GM19023 (cell line): ENCODE measurements around the gene HECTD2.
"Not testable (repeated sequence)": the region's sequence is repeated elsewhere in the genome, so short reads cannot be mapped to it uniquely, and the experiment has no call there.

Source experiments
- ATAC-seq: cut with Tn5 transposase; IDR thresholded peaks from one replicate; pipeline ENCODE4 v1.9.1; 2021; ENCODE audit warnings: mild to moderate bottlenecking, moderate library complexity; ENCODE audit not compliant: unreplicated experiment

HECTD2 gene

GRCh38 chr10:91472911-91473310 lies 62.8 kb downstream of the HECTD2 start:
- no peak for ATAC-seq

DNA sequence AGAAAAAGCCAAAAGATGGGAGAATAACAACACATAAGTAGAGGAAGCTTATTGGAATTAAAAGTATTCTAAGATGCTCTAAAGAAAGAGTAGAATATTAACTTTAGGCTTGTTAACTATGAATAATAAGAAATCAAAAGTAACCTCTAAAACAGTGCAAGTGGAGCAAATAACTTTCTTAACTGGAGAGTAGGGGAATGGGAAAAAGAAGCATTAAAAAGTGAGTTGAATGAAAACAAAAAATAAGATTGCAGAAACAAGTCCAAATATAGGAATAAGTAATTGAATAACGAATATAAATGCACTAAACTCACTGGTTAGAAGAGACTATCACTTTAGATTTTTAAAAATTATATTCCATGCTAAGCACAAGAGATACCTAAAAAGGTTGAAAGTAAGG lies 63.9 kb downstream of the HECTD2 start:
- no peak for ATAC-seq

GRCh38 chr10:91477236-91477635 lies 67.1 kb downstream of the HECTD2 start:
- no peak for ATAC-seq

GRCh38 chr10:91479583-91479982 lies 69.4 kb downstream of the HECTD2 start:
- ATAC-seq: no peak

GRCh38 chr10:91487911-91488582 lies 77.9 kb downstream of the HECTD2 start:
- ATAC-seq: no peak

- ATAC-seq: no peak
These were observed 83.2 kb downstream of the HECTD2 start for GRCh38 chr10:91493313-91493712.

DNA sequence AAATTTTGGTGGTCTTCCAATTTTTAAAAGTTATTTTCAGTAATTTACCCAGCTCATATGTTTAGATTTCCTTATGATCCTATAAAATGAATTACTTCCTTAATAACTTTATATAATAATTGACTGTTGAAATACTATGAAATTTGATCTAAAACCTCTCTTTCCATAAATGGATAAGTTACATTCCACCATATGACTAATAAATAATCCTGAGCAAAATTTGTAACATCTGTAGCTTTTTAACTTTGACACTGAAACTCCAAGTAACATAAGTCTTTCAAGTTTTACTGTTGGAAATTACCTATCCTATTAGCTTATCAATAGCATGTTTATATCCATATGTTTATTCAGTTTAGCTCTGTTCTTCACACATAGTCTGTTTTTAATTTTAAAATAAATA lies 85.3 kb downstream of the HECTD2 start:
- ATAC-seq: no peak

DNA sequence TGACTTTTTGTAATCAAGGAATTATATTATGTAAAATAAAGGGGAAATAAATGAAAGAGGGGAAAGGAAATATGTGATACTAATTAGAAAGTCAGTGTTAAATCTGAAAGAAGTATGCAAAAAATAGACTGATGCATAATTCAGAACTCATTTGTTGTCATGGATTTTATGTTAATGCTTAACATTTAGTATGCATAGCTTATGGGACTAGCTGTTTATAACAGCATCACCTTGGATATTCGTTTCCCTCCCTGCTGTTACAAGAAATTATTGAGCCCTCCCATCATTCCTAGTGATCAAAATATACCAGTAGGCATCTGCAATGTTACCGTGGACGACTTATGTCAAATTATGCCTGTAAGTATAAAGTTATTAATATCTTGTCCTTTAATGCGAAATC lies 85.9 kb downstream of the HECTD2 start:
- ATAC-seq: no peak

DNA sequence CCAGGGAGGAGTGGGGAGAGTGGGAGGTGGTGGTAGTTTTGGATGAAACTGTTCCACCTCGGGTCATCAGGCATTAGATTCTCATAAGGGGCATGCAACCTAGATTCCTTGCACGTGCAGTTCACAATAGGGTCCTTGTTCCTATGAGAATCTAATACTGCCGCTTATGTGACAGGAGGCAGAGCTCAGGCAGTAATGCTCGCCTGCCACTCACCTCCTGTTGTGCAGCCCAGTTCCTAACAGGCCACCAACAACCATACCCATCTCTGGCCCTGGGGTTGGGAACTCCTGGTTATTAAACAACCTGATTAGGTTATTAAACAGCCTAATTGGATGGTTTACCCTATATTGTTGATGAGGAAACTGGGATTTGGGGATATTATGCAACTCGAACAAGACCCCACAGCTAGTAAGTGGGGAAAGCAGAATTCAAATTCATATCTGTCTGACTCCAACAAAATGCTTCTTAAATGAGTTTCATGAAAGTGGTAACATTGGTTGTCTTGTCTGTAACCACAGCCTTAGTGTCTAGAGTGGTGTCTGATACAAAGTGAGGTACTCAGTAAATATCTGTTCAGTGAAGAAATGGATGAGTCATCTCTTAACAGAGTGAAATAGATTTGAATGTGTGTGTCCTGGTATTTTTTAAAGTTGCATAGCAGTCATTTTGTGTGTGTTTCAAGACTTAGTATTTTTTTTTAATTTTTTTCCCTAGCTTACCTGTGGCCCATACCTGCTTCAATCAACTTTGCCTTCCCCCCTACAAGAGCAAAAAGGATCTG lies 101.6 kb downstream of the HECTD2 start:
- no peak for ATAC-seq

DNA sequence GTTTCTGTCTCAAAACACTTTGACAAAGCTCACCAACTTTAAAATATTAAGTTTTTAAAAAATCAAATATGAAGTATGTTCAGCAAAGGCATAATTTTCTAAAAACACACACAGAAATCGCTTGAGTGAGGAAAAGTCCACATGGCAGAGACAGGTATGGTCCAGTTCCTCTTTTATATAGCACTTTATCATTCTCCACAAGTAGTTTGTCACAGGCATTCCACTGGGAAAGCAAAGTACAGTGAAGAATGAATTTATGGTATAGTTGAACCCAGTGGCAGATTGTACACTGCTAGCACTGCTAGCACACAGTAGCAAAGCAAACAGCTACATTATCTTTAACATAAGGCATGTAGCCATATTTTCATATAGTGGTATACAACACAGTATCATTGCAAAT lies 102.3 kb downstream of the HECTD2 start:
- ATAC-seq: no peak

DNA sequence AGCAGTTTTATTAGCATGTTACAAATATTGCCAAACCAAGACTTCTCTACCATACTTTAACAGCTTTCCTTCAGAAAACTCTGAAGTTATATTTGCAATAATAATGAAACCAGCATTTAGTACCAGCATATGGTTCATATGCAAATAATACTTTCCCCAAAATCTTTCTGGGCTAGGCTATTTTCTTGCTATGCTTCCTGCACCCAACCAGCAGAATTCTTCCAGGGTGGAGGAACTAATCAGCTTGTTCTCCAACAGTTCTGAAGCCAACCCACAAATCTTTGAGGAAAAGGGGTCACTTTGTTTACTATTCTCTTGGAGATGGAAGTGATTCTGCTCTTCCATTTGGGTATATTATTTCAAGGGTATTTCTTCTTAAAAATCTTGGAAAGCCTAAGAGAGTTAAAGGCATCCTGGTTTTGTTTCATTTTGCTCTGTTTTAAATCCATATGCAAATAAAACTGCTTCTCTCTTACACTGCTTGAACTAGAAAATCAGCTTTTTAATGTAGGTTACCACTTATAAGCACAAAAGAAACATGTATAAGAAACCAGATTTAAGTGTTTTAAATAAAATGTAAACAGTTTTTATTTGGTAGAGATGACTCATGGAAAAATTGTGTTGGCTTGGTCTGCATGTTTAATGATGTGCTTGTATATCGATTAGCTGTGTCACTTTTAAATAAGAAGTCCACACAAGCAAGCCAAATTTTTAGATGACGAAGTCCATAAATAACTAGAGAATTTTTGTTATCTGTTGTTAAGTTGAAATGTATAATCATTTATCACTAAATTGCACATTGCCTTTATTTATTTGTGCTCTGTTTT lies 103.7 kb downstream of the HECTD2 start:
- no peak for ATAC-seq

- ATAC-seq: no peak
These were observed 104.6 kb downstream of the HECTD2 start for GRCh38 chr10:91514787-91515186.

DNA sequence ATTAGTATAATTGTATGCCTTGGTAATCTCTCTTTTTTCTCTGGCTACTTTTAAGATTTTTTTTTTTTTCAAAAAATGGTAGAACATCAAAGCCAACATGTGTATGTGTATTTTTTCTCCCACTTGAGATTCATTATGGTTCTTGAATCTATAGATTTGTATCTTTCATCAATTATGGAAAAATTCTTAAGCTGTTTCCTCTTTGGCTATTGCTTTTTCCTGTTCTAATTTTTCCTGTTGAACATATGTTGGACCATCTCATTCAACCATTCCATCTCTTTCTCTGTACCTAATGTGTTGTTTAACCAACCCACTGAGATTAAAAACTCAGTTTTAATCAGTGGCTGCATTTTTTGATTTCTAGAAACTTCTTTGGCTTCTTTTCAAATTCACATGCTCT lies 107.2 kb downstream of the HECTD2 start:
- no peak for ATAC-seq

GRCh38 chr10:91519899-91520514 lies 109.9 kb downstream of the HECTD2 start:
- no peak for ATAC-seq

- no peak for ATAC-seq
These were observed 110.5 kb downstream of the HECTD2 start for GRCh38 chr10:91520661-91521060.

GRCh38 chr10:91521439-91521838 lies 111.3 kb downstream of the HECTD2 start:
- no peak for ATAC-seq

DNA sequence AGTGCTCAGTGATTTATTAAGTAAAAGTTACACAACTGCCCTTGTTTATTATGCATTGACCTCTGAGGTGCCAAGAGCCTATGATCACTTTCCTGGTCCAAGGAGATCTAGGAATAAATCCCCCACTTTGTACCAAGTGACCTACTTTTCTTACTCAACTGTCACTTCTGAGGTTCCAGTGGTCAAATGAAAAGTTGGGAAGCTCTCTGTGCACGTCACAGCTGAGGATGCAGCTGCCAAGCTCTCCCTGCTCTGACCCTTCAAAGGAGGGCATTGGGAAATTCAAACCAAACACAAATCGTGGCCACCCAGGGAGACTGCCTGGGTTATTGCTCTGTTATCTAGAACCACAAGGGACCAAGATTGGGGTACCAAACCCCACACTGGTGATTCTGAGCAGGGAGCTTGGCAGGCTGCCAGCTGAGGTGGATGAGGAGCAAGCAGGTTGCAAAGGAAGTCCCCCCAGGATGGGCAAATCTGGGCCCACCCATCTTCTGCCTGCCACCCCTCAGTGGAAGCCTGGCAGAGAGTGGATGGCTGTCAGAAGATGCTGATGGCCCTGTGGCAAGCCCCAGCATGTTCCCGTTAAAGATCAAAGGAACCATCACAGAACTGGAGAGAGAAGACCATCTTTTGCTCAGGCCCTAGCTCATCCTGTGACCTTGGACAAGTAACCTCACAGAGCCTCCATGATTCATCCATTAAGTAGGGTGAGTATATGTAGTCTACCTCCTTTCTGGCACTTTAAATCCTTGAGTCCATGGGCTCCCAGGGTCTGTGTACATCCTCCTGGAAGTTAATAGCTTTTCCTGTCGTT lies 116.0 kb downstream of the HECTD2 start:
- ATAC-seq: no peak

- no peak for ATAC-seq
These were observed 117.9 kb downstream of the HECTD2 start for GRCh38 chr10:91528080-91528479.

DNA sequence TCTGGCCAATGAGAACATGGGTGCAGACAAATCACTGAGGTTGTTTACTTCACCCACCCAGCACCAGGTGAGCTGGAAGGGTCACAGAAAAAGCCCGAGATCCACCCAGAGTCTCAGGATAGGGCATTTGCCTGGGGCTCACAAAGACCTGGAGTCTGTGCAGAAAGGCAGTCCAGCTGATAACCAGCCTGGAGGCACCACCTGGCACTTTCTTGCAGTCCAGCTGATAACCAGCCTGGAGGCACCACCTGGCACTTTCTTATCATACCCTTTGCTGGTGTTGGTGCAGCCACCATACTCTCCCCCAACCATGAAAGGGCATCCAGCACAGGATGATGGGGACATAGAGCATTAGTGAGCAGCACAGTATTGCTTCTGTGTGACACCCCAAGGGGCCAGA lies 118.6 kb downstream of the HECTD2 start:
- ATAC-seq: no peak

DNA sequence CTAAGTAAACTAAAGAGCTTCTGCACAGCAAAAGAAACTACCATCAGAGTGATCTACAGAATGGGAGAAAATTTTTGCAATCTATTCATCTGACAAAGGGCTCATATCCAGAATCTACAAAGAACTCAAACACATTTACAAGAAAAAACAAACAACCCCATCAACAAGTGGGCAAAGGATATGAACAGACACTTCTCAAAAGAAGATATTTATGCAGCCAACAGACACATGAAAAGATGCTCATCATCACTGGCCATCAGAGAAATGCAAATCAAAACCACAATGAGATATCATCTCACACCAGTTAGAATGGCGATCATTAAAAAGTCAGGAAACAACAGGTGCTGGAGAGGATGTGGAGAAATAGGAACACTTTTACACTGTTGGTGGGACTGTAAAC lies 124.6 kb downstream of the HECTD2 start:
- not testable (repeated sequence) for ATAC-seq
